WTC11 (cell line): ENCODE measurements around the gene GDPD4. TPM values are rescaled to one million over a fixed set of nuclear protein-coding genes. Genes with fewer than 3 reads are reported as not detected.

Experiments used
- ATAC-seq: fragments of 200-7000 bp; cut with Tn5 transposase; 2 replicates; pipeline ENCODE4 v1.10.0; 2021; ENCODE audit warnings: mild to moderate bottlenecking, moderate library complexity
- CTCF ChIA-PET: fragments of 300-600 bp; sonication (Branson Sonifier 250); formaldehyde crosslinking; loops from one replicate; lab custom pipeline; 2021; ENCODE audit warnings: antibody characterized with exemption; lab: Charles Lee
- POLR2A ChIA-PET: fragments of 350-600 bp; sonication (Branson Sonifier 250); formaldehyde crosslinking; loops from one replicate; lab custom pipeline; 2021; ENCODE audit warnings: antibody characterized with exemption; lab: Charles Lee
- DNase-seq: peaks from one replicate; pipeline ENCODE4 v3.0.0; 2021; ENCODE audit warnings: low spot score
- H3K27ac Mint-ChIP-seq: 2 replicates; pipeline ENCODE4 v1.8.0; 2021; ENCODE audit warnings: mixed read lengths
- H3K27me3 Mint-ChIP-seq: 2 replicates; pipeline ENCODE4 v1.8.0; 2021; ENCODE audit warnings: low read depth, mild to moderate bottlenecking, moderate library complexity, mixed read lengths
- H3K36me3 Mint-ChIP-seq: 2 replicates; pipeline ENCODE4 v1.8.0; 2021; ENCODE audit warnings: mixed read lengths
- H3K4me1 Mint-ChIP-seq: 2 replicates; pipeline ENCODE4 v1.8.0; 2022; ENCODE audit warnings: mixed read lengths
- H3K4me3 Mint-ChIP-seq: 2 replicates; pipeline ENCODE4 v1.8.0; 2021; ENCODE audit warnings: mild to moderate bottlenecking, moderate library complexity, mixed read lengths
- H3K9me3 Mint-ChIP-seq: 2 replicates; pipeline ENCODE4 v1.8.0; 2021; ENCODE audit warnings: mixed read lengths
- ELF4 ChIP-seq: sonication (generic); formaldehyde crosslinking; IDR thresholded peaks from 2 replicates; pipeline ENCODE4 v1.8.1; 2022; ENCODE audit warnings: low read depth, mild to moderate bottlenecking, moderate library complexity, missing genetic modification reagents
- ETV6 ChIP-seq: sonication (generic); formaldehyde crosslinking; IDR thresholded peaks from 2 replicates; pipeline ENCODE4 v1.8.1; 2022; ENCODE audit warnings: mild to moderate bottlenecking, missing genetic modification reagents
- OVOL2 ChIP-seq: fragments of 250-450 bp; sonication (Bioruptor Pico); IDR thresholded peaks from 2 replicates; pipeline ENCODE4 v1.9.0; 2021; ENCODE audit warnings: mild to moderate bottlenecking, borderline replicate concordance
- SOX15 ChIP-seq: fragments of 250-450 bp; sonication (Bioruptor Pico); IDR thresholded peaks from 2 replicates; pipeline ENCODE4 v1.9.0; 2021; ENCODE audit warnings: mild to moderate bottlenecking
- ZNF416 ChIP-seq: fragments of 250-450 bp; sonication (Bioruptor Pico); IDR thresholded peaks from 2 replicates; pipeline ENCODE4 v1.9.0; 2021; ENCODE audit warnings: mild to moderate bottlenecking, inconsistent platforms
- ZSCAN18 ChIP-seq: fragments of 250-450 bp; sonication (Bioruptor Pico); IDR thresholded peaks from 2 replicates; pipeline ENCODE4 v2.1.2; 2022; ENCODE audit warnings: mild to moderate bottlenecking, moderate library complexity
- total RNA-seq: library from RNA; stranded (reverse); gene quantifications from 3 replicates; pipeline ENCODE4 v1.2.3, GENCODE V29; 2021
- TF ChIP-seq, protein P1 (sequence below): sonication (generic); formaldehyde crosslinking; IDR thresholded peaks from 2 replicates; pipeline ENCODE4 v1.8.1; 2023; ENCODE audit warnings: mild to moderate bottlenecking, missing genetic modification reagents, borderline replicate concordance
- TF ChIP-seq, protein P2 (sequence below): sonication (generic); formaldehyde crosslinking; IDR thresholded peaks from 2 replicates; pipeline ENCODE4 v1.8.0; 2022; ENCODE audit warnings: mild to moderate bottlenecking, missing genetic modification reagents
- TF ChIP-seq, protein P3 (sequence below): sonication (generic); formaldehyde crosslinking; IDR thresholded peaks from 2 replicates; pipeline ENCODE4 v1.8.1; 2022; ENCODE audit warnings: low read depth, mild to moderate bottlenecking, moderate library complexity, missing genetic modification reagents, borderline replicate concordance

Gene GDPD4
- total RNA-seq, 1 experiment from 2014 or later, result not detected

DNA sequence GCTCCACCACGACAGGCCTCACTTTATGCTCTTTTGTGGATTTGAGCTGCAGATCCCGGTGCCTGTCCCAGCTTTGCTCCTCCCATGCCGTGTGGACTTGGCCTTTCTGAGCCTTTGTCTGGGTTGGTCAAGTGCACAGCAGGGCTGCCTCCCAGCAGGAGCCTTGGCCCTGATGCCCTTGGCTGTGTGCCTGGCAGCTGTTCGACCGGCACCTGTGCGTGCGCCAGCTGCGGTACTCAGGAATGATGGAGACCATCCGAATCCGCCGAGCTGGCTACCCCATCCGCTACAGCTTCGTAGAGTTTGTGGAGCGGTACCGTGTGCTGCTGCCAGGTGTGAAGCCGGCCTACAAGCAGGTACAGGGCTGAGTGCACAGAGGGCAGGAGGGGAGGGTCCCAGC, 126.9 kb downstream of the GDPD4 start:
- no peak overlapping the region; the same call in 1 of the 2 replicates for H3K27ac Mint-ChIP-seq
- no peaks in the 10 kb centered on the region; the same call in 1 of the 2 replicates for H3K36me3 Mint-ChIP-seq
- ChIA-PET POLR2A (interaction anchor here (0.9 to 1.4 kb wide), 2 partner anchors 27 to 45 kb away, joined by 3 read pairs; no protein-coding TSS in a partner anchor), CTCF (interaction anchor here (1.0 to 10.1 kb wide), 12 partner anchors 13 to 127 kb away, joined by 3 to 121 read pairs (median 4); partner anchors contain the start of gene MYO7A)
- DNase-seq, result no peak
- peaks cover 8% of the 10 kb centered on the region; the same call in 1 of the 2 replicates for H3K27me3 Mint-ChIP-seq
- no peak overlapping the region for H3K4me3 Mint-ChIP-seq
- TF ChIP-seq ETV6 (no peak), ELF4 (CRISPR knock-in tag) (no peak)
- TF ChIP-seq, protein P1, sequence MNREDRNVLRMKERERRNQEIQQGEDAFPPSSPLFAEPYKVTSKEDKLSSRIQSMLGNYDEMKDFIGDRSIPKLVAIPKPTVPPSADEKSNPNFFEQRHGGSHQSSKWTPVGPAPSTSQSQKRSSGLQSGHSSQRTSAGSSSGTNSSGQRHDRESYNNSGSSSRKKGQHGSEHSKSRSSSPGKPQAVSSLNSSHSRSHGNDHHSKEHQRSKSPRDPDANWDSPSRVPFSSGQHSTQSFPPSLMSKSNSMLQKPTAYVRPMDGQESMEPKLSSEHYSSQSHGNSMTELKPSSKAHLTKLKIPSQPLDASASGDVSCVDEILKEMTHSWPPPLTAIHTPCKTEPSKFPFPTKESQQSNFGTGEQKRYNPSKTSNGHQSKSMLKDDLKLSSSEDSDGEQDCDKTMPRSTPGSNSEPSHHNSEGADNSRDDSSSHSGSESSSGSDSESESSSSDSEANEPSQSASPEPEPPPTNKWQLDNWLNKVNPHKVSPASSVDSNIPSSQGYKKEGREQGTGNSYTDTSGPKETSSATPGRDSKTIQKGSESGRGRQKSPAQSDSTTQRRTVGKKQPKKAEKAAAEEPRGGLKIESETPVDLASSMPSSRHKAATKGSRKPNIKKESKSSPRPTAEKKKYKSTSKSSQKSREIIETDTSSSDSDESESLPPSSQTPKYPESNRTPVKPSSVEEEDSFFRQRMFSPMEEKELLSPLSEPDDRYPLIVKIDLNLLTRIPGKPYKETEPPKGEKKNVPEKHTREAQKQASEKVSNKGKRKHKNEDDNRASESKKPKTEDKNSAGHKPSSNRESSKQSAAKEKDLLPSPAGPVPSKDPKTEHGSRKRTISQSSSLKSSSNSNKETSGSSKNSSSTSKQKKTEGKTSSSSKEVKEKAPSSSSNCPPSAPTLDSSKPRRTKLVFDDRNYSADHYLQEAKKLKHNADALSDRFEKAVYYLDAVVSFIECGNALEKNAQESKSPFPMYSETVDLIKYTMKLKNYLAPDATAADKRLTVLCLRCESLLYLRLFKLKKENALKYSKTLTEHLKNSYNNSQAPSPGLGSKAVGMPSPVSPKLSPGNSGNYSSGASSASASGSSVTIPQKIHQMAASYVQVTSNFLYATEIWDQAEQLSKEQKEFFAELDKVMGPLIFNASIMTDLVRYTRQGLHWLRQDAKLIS, result no peak
- TF ChIP-seq, protein P2, sequence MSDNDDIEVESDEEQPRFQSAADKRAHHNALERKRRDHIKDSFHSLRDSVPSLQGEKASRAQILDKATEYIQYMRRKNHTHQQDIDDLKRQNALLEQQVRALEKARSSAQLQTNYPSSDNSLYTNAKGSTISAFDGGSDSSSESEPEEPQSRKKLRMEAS, result peak; percentile 62; the same call in 1 of the 2 replicates
- H3K9me3 Mint-ChIP-seq, result peaks cover 4% of the 10 kb centered on the region
- H3K4me1 Mint-ChIP-seq, result peaks cover 67% of the 10 kb centered on the region
- ATAC-seq, result no peak

DNA sequence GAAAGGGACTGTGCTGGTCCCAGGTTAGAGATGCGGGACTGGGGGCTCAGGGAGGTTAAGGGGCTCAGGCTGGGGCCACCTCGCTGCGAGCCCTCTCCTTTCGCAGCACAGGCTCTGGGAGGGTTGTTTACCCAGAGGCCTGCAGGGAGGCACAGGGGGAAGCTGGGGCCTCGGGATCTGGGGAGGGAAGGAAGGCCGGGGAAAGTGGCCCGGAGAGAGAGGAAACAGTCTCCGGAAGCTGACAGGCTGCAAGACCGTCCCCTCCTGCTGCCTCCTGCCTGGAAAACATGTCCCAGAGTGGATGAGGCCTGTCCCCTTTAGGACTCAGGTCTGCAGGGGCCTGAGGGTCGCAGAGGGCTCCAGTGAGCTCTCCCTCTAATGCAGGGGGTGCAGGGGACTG, 128.0 kb downstream of the GDPD4 start:
- no peak overlapping the region for H3K4me3 Mint-ChIP-seq
- no peaks in the 10 kb centered on the region; the same call in 1 of the 2 replicates for H3K36me3 Mint-ChIP-seq
- H3K4me1 Mint-ChIP-seq, result peaks cover 70% of the 10 kb centered on the region
- H3K9me3 Mint-ChIP-seq, result peaks cover 4% of the 10 kb centered on the region
- DNase-seq (no peak), ATAC-seq (no peak)
- CTCF ChIA-PET, result interaction anchor here (1.0 to 10.1 kb wide), 9 partner anchors 13 to 126 kb away, joined by 3 to 121 read pairs (median 5); partner anchors contain the start of gene MYO7A
- no peak overlapping the region for H3K27ac Mint-ChIP-seq
- TF ChIP-seq OVOL2 (CRISPR knock-in tag) (no peak), SOX15 (no peak), ZSCAN18 (CRISPR knock-in tag) (no peak)
- TF ChIP-seq, protein P3, sequence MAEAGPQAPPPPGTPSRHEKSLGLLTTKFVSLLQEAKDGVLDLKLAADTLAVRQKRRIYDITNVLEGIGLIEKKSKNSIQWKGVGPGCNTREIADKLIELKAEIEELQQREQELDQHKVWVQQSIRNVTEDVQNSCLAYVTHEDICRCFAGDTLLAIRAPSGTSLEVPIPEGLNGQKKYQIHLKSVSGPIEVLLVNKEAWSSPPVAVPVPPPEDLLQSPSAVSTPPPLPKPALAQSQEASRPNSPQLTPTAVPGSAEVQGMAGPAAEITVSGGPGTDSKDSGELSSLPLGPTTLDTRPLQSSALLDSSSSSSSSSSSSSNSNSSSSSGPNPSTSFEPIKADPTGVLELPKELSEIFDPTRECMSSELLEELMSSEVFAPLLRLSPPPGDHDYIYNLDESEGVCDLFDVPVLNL (CRISPR knock-in tag), result no peak
- TF ChIP-seq, all 79 proteins: peak for 0
- peaks cover 8% of the 10 kb centered on the region; the same call in 1 of the 2 replicates for H3K27me3 Mint-ChIP-seq
- POLR2A ChIA-PET, result interaction anchor here (0.9 to 1.4 kb wide), 2 partner anchors 26 to 44 kb away, joined by 3 read pairs; no protein-coding TSS in a partner anchor

DNA sequence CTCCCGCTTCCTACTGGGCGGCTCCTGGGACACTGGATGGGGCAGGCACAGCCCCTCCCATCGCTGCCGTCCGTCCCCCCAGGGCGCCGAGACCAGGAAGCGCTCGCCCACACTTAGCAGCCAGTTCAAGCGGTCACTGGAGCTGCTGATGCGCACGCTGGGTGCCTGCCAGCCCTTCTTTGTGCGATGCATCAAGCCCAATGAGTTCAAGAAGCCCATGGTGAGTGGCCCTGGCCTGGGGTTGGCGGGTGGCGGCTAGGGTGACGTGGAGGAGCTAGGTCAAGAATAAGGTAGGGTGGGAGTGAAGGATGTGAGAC, 128.9 kb downstream of the GDPD4 start:
- H3K27ac Mint-ChIP-seq, result no peak overlapping the region
- no peaks in the 10 kb centered on the region for H3K36me3 Mint-ChIP-seq
- no peak for DNase-seq
- H3K4me1 Mint-ChIP-seq, result peaks cover 70% of the 10 kb centered on the region
- ATAC-seq, result no peak
- H3K9me3 Mint-ChIP-seq, result no peaks in the 10 kb centered on the region
- no peak for TF ChIP-seq ZNF416 (CRISPR knock-in tag)
- TF ChIP-seq, protein P1, result no peak
- H3K4me3 Mint-ChIP-seq, result no peak overlapping the region
- ChIA-PET POLR2A (no interaction called here), CTCF (interaction anchor here (1.2 to 10.1 kb wide), 5 partner anchors 14 to 45 kb away, joined by 4 to 121 read pairs (median 5); partner anchors contain the start of gene MYO7A)
- peaks cover 8% of the 10 kb centered on the region; the same call in 1 of the 2 replicates for H3K27me3 Mint-ChIP-seq
